ENCODE measurements around the gene KRT80.

DNA sequence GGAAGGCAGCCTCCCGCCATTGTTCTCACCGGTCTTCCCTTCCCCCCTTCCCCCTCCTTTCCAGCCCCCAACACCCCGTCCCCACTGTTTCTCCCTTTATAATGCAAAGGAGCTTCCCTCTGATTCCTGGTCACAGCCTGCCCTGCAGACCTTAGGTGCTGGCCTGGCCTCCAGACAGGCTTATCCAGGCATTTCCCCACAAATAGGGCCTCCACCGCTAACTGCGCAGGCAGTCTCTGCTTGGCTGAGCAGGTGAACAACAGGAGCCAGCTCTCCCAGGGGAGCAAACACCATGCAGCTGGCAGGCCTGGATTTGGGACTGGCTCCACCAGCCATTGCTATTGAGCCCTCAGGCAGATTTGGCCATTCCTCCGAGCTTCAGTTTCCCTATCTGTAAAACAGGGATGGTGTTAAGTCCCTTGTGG is 66.3 kb downstream of the KRT80 start:
- TF ChIP-seq, protein P1, sequence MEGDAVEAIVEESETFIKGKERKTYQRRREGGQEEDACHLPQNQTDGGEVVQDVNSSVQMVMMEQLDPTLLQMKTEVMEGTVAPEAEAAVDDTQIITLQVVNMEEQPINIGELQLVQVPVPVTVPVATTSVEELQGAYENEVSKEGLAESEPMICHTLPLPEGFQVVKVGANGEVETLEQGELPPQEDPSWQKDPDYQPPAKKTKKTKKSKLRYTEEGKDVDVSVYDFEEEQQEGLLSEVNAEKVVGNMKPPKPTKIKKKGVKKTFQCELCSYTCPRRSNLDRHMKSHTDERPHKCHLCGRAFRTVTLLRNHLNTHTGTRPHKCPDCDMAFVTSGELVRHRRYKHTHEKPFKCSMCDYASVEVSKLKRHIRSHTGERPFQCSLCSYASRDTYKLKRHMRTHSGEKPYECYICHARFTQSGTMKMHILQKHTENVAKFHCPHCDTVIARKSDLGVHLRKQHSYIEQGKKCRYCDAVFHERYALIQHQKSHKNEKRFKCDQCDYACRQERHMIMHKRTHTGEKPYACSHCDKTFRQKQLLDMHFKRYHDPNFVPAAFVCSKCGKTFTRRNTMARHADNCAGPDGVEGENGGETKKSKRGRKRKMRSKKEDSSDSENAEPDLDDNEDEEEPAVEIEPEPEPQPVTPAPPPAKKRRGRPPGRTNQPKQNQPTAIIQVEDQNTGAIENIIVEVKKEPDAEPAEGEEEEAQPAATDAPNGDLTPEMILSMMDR (IDR thresholded peaks at IDR 0.05 in 2 of 3, conservative IDR thresholded peaks at IDR 0.05 in 1 of 3; ENCODE audit: borderline replicate concordance in 1 of 3, insufficient read depth in 1 of 3, low read depth in 2 of 3, low read length in 2 of 3) = no peak
- TF ChIP-seq ZNF274 (IDR thresholded peaks at IDR 0.05; ENCODE audit: low read depth, low read length) (no peak), POLR2A (IDR thresholded peaks at IDR 0.05; ENCODE audit: borderline replicate concordance, extremely low read depth, insufficient read depth, insufficient read length) (no peak), POLR2AphosphoS5 (IDR thresholded peaks at IDR 0.05; ENCODE audit: low read depth, low read length) (no peak), CEBPB (IDR thresholded peaks at IDR 0.05; ENCODE audit: low read depth) (no peak), EZH2 (IDR thresholded peaks at IDR 0.05) (no peak), EZH2phosphoT487 (IDR thresholded peaks at IDR 0.05; ENCODE audit: borderline replicate concordance) (no peak), REST (IDR thresholded peaks at IDR 0.05; ENCODE audit: low read depth) (no peak), ZFX (IDR thresholded peaks at IDR 0.05) (no peak), ATF3 (IDR thresholded peaks at IDR 0.05) (no peak), JUND (IDR thresholded peaks at IDR 0.05) (no peak), SRF (IDR thresholded peaks at IDR 0.05; ENCODE audit: low read depth) (no peak), EGR1 (IDR thresholded peaks at IDR 0.05; ENCODE audit: low read depth) (no peak), ZBTB33 (IDR thresholded peaks at IDR 0.05; ENCODE audit: extremely low read depth, insufficient replicate concordance, low read length) (no peak)
